Neural cell (in vitro differentiated cells): Measurements from ENCODE around the gene IFI44. TPM values are rescaled to one million over a fixed set of nuclear protein-coding genes. Genes with fewer than 3 reads are reported as not detected.

Experiments used
- H2AFZ ChIP-seq: fragments of 200-600, 300-800 bp; sonication (generic), shearing (Covaris generic); 2 replicates; pipeline ENCODE4 v1.6.0; 2014; ENCODE audit warnings: low read depth, mild to moderate bottlenecking, antibody characterized with exemption, low read length, moderate library complexity
- H3F3A ChIP-seq: fragments of 200-600 bp; shearing (Covaris generic); 2 replicates; pipeline ENCODE4 v1.6.1; 2016; ENCODE audit warnings: mild to moderate bottlenecking, moderate library complexity, mixed read lengths, antibody characterized with exemption, low read length; ENCODE audit not compliant: insufficient read depth, poor library complexity, severe bottlenecking
- H3K27ac ChIP-seq: fragments of 200-600, 300-800 bp; sonication (generic), shearing (Covaris generic); 2 replicates; pipeline ENCODE4 v1.5.1; 2014; ENCODE audit warnings: mild to moderate bottlenecking, low read length, moderate library complexity
- H3K27me3 ChIP-seq: fragments of 300-800, 200-600 bp; sonication (generic), shearing (Covaris generic); 2 replicates; pipeline ENCODE4 v1.6.0; 2014; ENCODE audit warnings: mild to moderate bottlenecking, low read depth, low read length, moderate library complexity; ENCODE audit not compliant: insufficient read depth
- H3K36me3 ChIP-seq: fragments of 300-800, 200-600 bp; sonication (generic), shearing (Covaris generic); 2 replicates; pipeline ENCODE4 v1.5.1; 2014; ENCODE audit warnings: mild to moderate bottlenecking, antibody characterized with exemption, low read length, moderate library complexity; ENCODE audit not compliant: insufficient read depth
- H3K4me2 ChIP-seq: fragments of 300-800, 200-600 bp; sonication (generic), shearing (Covaris generic); 2 replicates; pipeline ENCODE4 v1.6.0; 2014; ENCODE audit warnings: mild to moderate bottlenecking, low read length
- H3K4me3 ChIP-seq: fragments of 300-800, 200-600 bp; sonication (generic), shearing (Covaris generic); 2 replicates; pipeline ENCODE4 v1.5.1; 2014; ENCODE audit warnings: mild to moderate bottlenecking, low read length, moderate library complexity
- H3K79me2 ChIP-seq: fragments of 200-600 bp; shearing (Covaris generic); replicated peaks from 2 replicates; pipeline ENCODE4 v1.6.0; 2014; ENCODE audit warnings: mild to moderate bottlenecking, low read length, moderate library complexity; ENCODE audit not compliant: insufficient read depth
- H3K9ac ChIP-seq: fragments of 300-800, 200-600 bp; sonication (generic), shearing (Covaris generic); 2 replicates; pipeline ENCODE4 v1.6.1; 2016; ENCODE audit warnings: mild to moderate bottlenecking, low read length, mixed read lengths
- H3K9me2 ChIP-seq: fragments of 200-600 bp; shearing (Covaris generic); 2 replicates; pipeline ENCODE4 v1.6.1; 2016; ENCODE audit warnings: mild to moderate bottlenecking, low read length, mixed read lengths; ENCODE audit not compliant: insufficient read depth
- H3K9me3 ChIP-seq: fragments of 200-600, 300-800 bp; sonication (generic), shearing (Covaris generic); 2 replicates; pipeline ENCODE4 v1.6.1; 2016; ENCODE audit warnings: mild to moderate bottlenecking, mixed run types, low read length, moderate library complexity, mixed read lengths
- H4K20me1 ChIP-seq: fragments of 200-600 bp; shearing (Covaris generic); 2 replicates; pipeline ENCODE4 v1.6.1; 2016; ENCODE audit warnings: mild to moderate bottlenecking, mixed run types; ENCODE audit not compliant: insufficient read depth
- CTCF ChIP-seq: fragments of 450-650 bp; IDR thresholded peaks from 2 replicates; pipeline ENCODE4 v1.5.1; 2014; ENCODE audit warnings: antibody characterized with exemption, mild to moderate bottlenecking, moderate library complexity; ENCODE audit not compliant: poor library complexity, severe bottlenecking
- EZH2 ChIP-seq: fragments of 200-600, 300-800 bp; shearing (Covaris generic), sonication (generic); IDR thresholded peaks from 2 replicates; pipeline ENCODE4 v1.6.1; 2014; ENCODE audit warnings: antibody characterized with exemption, low read length, borderline replicate concordance, mild to moderate bottlenecking; ENCODE audit not compliant: insufficient read depth, poor library complexity, severe bottlenecking
- MXI1 ChIP-seq: fragments of 450-650 bp; conservative IDR thresholded peaks from 2 replicates; pipeline ENCODE4 v1.6.1; 2014; ENCODE audit warnings: antibody characterized with exemption, mild to moderate bottlenecking; ENCODE audit not compliant: poor library complexity, severe bottlenecking
- POLR2AphosphoS5 ChIP-seq: IDR thresholded peaks from 2 replicates; pipeline ENCODE4 v1.6.1; 2012
- RAD21 ChIP-seq: fragments of 450-650 bp; conservative IDR thresholded peaks from 2 replicates; pipeline ENCODE4 v1.6.1; 2014; ENCODE audit warnings: antibody characterized with exemption, mild to moderate bottlenecking, moderate library complexity
- SMC3 ChIP-seq: fragments of 450-650 bp; conservative IDR thresholded peaks from 2 replicates; pipeline ENCODE4 v1.6.1; 2014; ENCODE audit warnings: antibody characterized with exemption, mild to moderate bottlenecking, moderate library complexity; ENCODE audit not compliant: poor library complexity
- TAF1 ChIP-seq: IDR thresholded peaks from 2 replicates; pipeline ENCODE4 v1.6.1; 2012; ENCODE audit warnings: low read depth
- polyA plus RNA-seq: library from polyadenylated mRNA; depleted of rRNA; stranded (reverse); fragments of >200 nt; gene quantifications from 2 replicates; pipeline ENCODE4 v1.2.3, GENCODE V29; 2014
- TF ChIP-seq, protein P1 (sequence below): IDR thresholded peaks from 2 replicates; pipeline ENCODE4 v1.6.1; 2012; ENCODE audit warnings: borderline replicate concordance

IFI44 gene
- polyA plus RNA-seq, 1 donor from 2014 or later = not detected

DNA sequence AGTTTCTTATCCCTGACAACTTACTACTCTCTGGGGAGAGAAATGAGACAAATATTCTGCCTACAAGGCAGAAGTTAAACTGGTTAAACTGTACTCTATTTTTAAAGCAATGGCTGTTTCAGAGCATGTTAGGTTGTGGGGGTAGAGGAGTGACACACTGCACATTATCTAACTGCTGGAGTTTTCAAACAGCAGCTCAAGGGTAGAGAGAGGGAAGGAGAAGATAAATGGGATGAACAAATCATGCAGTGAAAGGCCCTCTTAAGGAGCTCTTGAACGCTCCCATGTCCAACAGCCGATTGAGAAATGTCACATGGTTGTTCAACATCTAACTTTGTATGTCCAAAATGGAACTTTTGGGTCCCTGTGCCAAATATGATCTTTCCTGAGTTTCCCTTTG, 43.4 kb upstream of the IFI44 start:
- Histone ChIP-seq H3K79me2 (no peaks in the 10 kb centered on the region), H3K27me3 (no peaks in the 10 kb centered on the region), H3K9me3 (no peaks in the 10 kb centered on the region), H3K4me3 (no peak overlapping the region), H3K36me3 (no peaks in the 10 kb centered on the region), H3F3A (no peaks in the 10 kb centered on the region), H4K20me1 (no peaks in the 10 kb centered on the region), H2AFZ (no peak overlapping the region), H3K9ac (no peak overlapping the region), H3K9me2 (no peaks in the 10 kb centered on the region), H3K27ac (no peak overlapping the region), H3K4me2 (no peak overlapping the region)
- TF ChIP-seq RAD21 = no peak

DNA sequence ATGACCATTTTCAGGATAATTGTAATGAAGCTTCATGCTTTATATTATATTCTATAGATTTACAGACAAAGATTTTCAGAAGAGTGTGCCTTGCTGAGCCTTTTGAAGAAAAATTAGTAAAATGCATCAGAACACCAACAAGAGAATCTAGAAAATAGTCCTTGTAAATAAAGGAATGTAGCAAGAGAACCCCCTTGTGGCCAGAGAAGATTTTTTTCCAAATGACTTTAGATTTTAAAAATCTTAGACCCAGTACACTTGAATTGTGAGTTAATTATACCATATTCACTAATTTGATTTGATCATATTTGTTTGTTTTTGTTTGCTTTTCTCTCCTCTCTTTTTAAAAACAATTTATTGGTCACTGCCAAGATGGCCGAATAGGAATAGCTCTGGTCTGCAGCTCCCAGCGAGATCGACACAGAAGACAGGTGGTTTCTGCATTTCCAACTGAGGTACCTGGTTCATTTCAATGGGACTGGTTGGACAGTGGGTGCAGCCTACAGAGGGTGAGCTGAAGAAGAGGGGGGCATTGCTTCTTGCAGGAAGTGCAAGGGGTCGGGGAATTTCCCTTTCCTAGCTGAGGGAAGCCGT, 42.2 kb upstream of the IFI44 start:
- H3K9ac ChIP-seq = no peak overlapping the region
- H3F3A ChIP-seq = no peaks in the 10 kb centered on the region
- no peak overlapping the region for H2AFZ ChIP-seq
- no peaks in the 10 kb centered on the region for H3K36me3 ChIP-seq
- no peak overlapping the region for H3K27ac ChIP-seq
- no peaks in the 10 kb centered on the region for H3K9me3 ChIP-seq
- H3K4me3 ChIP-seq = no peak overlapping the region
- H3K4me2 ChIP-seq = no peak overlapping the region
- H4K20me1 ChIP-seq = no peaks in the 10 kb centered on the region
- H3K79me2 ChIP-seq = no peaks in the 10 kb centered on the region
- H3K9me2 ChIP-seq = no peaks in the 10 kb centered on the region
- TF ChIP-seq EZH2 (no peak), SMC3 (peak; percentile 83), RAD21 (peak; percentile 80), CTCF (peak; percentile 76)
- H3K27me3 ChIP-seq = no peaks in the 10 kb centered on the region

DNA sequence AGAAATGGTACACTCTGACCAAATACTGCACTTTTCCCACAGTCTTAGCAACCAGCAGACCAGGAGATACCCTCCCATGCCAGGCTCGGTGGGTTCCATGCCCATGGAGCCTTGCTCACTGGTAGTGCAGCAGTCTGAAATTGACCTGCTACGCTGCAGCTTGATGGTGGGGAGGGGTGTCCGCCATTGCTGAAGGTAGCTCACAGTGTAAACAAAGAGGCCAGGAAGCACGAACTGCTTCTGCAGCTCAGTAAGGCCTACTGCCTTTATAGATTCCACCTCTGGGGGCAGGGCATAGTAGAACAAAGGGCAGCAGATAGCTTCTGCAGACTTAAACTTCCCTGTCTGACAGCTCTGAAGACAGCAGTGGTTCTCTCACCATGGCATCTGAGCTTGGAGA, 41.7 kb upstream of the IFI44 start:
- Histone ChIP-seq H3K27me3 (no peaks in the 10 kb centered on the region), H3K4me3 (no peak overlapping the region), H3F3A (no peaks in the 10 kb centered on the region), H3K27ac (no peak overlapping the region), H3K9me2 (no peaks in the 10 kb centered on the region), H3K79me2 (no peaks in the 10 kb centered on the region), H3K9ac (no peak overlapping the region), H4K20me1 (no peaks in the 10 kb centered on the region), H3K36me3 (no peaks in the 10 kb centered on the region), H3K4me2 (no peak overlapping the region), H2AFZ (no peak overlapping the region), H3K9me3 (no peaks in the 10 kb centered on the region)
- TF ChIP-seq POLR2AphosphoS5 (no peak), SMC3 (no peak), TAF1 (no peak), EZH2 (no peak), RAD21 (no peak), MXI1 (no peak)

GRCh38 chr1:78617615-78618026, 32.0 kb upstream of the IFI44 start:
- H3K9ac ChIP-seq = no peak overlapping the region
- no peaks in the 10 kb centered on the region for H3K9me3 ChIP-seq
- no peaks in the 10 kb centered on the region for H4K20me1 ChIP-seq
- H3K4me3 ChIP-seq = no peak overlapping the region
- H3K79me2 ChIP-seq = no peaks in the 10 kb centered on the region
- H3K27me3 ChIP-seq = no peaks in the 10 kb centered on the region
- no peak overlapping the region for H3K4me2 ChIP-seq
- H3K27ac ChIP-seq = no peak overlapping the region
- H3K36me3 ChIP-seq = no peaks in the 10 kb centered on the region
- no peaks in the 10 kb centered on the region for H3K9me2 ChIP-seq
- TF ChIP-seq RAD21 = peak; percentile 53
- peak; percentile 52 for TF ChIP-seq SMC3
- TF ChIP-seq, protein P1, sequence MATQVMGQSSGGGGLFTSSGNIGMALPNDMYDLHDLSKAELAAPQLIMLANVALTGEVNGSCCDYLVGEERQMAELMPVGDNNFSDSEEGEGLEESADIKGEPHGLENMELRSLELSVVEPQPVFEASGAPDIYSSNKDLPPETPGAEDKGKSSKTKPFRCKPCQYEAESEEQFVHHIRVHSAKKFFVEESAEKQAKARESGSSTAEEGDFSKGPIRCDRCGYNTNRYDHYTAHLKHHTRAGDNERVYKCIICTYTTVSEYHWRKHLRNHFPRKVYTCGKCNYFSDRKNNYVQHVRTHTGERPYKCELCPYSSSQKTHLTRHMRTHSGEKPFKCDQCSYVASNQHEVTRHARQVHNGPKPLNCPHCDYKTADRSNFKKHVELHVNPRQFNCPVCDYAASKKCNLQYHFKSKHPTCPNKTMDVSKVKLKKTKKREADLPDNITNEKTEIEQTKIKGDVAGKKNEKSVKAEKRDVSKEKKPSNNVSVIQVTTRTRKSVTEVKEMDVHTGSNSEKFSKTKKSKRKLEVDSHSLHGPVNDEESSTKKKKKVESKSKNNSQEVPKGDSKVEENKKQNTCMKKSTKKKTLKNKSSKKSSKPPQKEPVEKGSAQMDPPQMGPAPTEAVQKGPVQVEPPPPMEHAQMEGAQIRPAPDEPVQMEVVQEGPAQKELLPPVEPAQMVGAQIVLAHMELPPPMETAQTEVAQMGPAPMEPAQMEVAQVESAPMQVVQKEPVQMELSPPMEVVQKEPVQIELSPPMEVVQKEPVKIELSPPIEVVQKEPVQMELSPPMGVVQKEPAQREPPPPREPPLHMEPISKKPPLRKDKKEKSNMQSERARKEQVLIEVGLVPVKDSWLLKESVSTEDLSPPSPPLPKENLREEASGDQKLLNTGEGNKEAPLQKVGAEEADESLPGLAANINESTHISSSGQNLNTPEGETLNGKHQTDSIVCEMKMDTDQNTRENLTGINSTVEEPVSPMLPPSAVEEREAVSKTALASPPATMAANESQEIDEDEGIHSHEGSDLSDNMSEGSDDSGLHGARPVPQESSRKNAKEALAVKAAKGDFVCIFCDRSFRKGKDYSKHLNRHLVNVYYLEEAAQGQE = no peak
- TF ChIP-seq CTCF = peak; percentile 65
- H3F3A ChIP-seq = no peaks in the 10 kb centered on the region
- H2AFZ ChIP-seq = no peak overlapping the region
